GM21515 (cell line): ENCODE results near the gene CSAD.
"Not testable (repeated sequence)": the region's sequence is repeated elsewhere in the genome, so short reads cannot be mapped to it uniquely, and the experiment has no call there.

ENCODE experiments used
- ATAC-seq: cut with Tn5 transposase; IDR thresholded peaks from one replicate; pipeline ENCODE4 v1.9.1; 2021; ENCODE audit not compliant: unreplicated experiment

CSAD gene

DNA sequence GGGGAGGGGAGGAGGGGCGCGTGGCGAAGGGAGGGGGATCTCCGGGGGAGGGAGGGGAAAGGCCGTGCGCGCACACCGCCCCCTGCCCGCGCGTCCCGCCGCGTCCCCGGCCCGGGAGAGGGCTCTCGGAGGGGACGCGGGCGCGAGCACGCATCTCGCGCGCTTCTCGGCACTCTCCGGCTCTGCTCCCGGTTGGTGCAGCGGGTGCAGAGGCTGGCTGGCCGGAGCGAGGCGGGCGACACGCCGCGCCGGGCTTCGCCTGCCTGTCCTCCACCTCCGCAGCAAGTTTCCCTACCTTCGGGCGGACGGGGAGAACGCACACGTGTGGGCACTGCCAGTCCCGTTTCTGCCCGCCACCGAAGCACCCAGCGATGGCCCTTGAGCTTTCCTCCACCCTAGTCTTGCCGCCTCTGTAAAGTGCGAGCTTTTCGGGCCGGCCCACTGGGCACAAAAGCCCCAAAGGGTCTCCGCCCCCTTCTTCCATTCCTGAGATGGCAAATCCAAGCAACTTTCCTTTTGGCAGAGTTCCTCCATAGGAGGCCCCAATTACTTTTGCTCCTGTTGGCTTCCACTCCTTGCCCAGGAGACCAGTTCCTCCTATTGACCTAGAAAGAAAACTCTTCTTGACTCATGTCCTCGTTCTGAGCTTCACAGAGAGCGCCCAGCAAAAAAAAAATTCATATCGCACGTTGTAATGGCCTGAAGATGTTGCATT lies 363 bp upstream of the CSAD start:
- peak; percentile 49 for ATAC-seq

DNA sequence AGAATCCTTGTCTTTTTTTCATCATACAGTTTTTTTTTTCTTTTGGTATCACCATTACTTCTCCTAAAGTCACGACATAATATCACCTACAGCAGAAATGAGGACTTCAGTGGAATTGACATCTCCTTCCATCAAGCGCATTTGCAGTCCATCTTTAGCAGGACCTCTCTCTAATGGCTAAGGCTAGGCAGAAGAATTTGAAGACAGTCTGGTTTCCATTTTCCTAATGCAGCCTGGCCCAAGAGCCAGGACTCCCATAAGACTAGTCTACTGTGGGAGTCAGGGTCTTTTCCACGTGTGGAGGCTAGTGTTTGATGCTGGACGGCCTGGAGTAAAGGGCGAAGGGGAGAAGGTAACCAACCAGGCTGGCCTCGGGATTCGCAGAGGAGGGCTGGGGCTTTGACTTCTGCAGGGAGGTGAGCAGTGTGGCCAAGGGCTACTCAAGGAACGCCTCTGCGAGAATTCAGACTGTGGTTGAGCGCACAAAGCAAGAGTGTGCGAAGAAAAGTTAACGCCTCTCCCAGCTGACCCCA lies 972 bp downstream of the CSAD start:
- ATAC-seq: peak; percentile 15

DNA sequence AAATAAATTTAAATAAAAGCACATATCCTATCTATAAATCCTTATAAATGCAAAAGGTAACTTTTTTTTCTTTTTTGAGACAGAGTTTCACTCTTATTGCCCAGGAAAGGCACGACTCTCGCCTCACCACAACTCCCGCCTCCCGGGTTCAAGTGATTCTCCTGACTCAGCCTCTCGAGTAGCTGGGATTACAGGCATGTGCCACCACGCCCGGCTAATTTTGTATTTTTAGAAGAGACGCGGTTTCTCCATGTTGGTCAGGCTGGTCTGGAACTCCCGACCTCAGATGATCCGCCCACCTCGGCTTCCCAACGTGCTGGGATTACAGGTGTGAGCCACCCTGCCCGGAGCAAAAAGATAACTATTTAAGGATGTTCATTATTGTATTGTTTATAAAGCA lies 1.9 kb downstream of the CSAD start:
- ATAC-seq: not testable (repeated sequence)

DNA sequence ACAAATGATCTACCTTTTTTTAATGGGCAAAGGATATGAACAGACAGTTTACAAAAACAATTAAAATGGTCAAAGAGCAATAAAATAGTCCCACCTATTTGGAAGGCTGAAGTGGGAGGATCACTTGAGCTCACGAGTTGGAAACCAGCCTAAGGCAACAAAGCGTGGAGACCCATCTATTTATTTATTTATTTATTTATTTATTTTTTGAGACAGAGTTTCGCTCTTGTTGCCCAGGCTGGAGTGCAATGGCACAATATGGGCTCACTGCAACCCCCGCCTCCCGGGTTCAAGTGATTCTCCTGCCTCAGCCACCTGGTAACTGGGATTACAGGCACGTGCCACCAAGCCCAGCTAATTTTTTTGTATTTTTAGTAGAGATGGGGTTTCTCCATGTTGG lies 3.3 kb downstream of the CSAD start:
- not testable (repeated sequence) for ATAC-seq

DNA sequence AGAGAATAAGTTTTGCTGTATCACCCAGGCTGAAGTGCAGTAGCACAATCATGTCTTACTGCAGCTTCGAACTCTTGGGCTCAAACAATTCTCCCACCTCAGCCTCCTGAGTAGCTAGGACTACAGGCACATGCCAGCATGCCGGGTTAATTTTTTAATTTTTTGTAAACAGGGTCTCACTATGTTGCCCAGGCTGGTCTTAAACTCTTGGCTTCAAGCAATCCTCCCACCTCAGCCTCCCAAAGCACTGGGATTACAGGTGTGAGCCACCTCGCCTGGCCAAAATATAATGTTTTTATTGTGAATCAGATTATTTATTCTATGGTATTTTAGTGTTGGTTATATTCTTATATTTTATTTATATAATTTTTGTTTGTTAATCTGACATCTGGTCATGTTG lies 4.0 kb downstream of the CSAD start:
- no peak for ATAC-seq

DNA sequence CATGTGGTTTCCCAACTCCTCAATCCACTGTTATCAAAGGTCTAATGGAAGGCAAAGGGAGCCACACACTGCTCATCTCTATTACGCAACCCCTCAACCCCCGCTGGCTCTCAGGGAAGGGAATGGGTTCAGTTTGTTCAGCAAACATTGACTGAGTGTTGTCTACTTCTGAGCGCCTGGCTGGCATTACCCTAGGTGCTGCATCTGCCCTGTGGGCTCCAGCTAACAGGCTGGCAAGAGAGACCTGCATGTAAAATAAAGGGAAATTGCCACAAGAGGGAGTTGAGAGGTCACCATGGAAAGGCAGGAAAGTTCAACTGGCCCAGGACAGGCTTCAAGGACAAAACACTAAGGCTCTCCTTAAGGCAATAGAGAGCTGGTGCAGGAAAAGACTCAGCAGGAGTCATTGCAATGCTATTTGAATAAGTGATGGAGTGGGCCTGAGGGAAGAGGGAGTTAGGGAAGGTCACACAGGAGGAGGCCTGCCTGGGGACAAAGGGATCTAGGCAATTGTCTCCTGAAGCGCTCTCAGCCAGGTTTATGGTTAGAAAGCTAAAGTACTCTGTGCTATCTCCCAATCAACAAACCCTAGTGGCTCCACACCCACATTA lies 5.7 kb downstream of the CSAD start:
- no peak for ATAC-seq

DNA sequence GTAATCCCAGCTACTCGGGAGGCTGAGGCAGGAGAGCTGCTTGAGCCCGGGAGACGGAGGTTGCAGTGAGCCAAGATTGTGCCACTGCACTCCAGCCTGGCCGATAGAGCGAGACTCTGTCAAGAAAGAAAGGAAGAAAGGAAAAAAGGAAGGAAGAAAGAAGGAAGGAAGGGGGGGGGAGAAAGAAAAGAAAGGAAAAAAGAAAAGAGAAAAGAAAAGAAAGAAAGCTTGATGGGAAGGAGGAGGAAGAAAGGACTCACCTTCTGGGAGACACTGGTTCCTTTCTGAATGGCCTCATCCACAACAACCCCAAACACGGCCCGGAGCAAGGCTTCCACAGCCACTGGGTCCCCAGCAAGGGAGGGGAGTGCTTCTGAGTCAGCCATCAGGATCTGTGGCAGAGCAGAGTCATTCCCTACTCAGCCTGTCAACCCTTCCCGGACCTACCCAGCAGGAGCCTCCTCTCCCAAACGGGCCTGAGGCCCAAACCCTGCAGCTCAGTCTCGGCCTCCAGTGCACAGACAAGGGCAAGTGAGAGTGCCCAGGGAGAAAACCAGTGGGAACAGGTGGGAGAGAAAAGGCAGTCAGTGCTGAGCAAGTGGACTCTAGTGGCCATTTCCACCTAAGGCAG lies 7.5 kb downstream of the CSAD start:
- ATAC-seq: no peak

DNA sequence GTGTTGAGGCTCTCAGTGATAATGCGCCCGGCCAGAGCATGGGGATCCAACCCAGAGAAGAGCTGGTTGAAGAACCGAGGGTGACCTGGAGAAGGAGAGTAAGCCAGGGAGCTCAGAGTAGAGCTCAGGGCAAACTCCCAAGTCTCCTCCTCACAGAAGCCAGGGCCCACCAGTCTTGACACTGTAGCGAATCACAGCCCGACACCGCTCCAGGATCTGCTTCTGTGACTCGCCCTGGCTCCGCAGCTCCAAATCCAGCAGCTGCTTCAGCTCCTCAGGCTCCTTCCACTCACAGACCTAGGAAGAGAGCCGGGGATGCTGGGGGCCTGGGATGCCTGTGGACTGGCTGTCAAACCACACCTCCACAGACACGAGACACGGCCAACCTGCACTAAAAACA lies 8.4 kb downstream of the CSAD start:
- no peak for ATAC-seq

DNA sequence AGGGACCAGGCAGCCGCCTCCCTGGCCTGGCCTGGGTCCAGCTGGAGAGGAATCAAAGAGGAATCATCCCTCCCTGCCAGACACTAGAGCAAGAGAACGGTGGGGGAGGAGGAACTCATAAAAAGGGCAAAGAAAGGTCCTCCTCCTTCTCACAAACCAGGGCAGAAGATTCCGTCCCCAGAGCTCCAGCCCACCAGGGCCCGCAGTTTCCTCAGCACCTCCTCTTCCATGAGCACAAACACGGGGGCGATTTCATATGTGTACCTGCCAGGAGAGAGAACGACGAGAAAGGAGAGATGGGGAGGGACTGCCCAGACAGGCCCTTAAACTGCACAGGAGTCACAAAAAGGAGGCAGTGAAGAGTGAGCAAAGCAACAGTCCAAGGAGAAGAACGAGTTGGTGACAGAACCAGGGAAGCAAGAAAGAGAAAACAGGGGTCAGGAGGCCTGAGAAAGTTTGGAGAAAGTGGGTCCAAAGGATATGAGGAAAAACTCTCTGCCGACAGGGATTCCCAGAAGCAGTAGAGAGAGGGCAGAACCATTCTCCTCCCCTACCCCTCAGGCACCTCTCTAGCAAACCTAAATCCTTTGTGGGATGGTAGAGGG lies 8.9 kb downstream of the CSAD start:
- ATAC-seq: no peak

DNA sequence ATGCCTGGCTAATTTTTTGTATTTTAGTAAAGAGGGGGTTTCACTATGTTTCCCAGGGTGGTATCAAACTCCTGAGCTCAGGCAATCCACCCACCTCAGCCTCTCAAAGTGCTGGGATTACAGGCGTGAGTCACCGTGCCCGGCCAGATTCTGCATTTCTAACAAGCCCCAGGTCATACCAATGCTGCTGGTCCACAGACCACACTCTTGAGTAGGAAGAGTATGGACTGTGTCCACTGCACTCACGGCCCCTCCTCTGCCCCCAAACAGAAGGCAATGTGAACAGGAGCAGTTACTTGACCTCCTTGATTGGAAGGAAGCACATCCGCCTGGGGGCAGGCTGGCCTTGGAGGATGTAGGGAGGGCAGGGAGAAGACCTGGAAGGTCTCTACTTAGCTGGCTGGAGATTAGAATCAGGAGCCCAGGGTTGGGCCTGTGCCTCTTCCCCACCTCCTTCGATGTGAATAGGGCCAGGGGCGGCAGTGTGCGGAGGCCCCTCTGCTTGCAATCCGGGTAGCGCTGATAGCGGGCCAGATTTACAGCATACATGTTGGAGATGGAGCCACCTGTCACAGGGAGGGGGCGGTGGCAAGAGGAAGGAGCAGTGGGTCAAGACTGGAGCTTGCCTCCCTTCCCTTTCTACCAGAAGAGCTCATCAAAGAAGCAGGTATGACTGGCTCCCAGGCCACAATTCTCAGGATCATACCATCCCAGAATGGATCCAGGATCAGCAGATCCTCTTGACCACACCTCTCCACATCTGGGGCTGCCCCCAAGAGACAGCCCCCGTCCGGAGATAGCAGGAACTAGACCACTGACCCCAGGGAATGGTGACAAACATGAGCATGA lies 9.6 kb downstream of the CSAD start:
- no peak for ATAC-seq

DNA sequence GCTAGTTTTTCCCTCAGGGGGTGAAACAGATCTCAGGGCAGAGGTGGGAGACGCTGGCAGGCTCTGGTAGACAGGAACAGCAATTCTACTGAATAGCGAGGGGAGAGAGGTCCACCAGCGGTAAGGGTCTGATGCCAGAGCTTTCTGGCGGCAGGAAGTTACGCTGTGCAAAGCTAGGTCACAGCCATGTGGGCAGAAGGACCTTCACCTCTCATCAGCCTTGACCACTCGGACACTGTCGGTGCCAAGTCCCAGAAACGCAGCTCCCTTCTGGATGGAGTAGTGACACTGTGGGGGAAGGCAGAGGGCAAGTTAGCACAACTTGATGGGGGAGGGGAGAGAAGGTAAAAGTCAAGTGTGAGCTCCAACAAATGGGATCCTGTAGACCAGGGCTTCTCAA lies 10.5 kb downstream of the CSAD start:
- no peak for ATAC-seq

DNA sequence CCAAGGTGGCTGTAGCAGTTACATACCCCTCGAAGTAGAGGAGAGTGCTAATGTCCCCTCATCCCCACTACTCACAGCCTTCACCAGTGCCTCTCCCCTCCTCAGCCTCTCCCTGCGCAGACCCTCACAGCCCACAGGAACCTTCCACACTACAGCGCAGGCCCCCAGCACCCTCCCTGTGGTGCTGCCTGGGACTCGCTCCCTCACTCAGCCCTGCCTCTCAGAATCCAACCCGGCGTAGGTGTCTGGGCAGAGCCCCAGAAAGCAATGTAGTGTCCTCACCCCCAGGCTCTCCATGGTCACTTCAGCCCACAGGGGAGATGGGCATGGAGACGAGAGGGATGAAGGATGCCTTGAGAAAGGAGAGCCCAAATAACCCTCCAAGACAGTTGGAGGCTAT lies 11.1 kb downstream of the CSAD start:
- no peak for ATAC-seq

DNA sequence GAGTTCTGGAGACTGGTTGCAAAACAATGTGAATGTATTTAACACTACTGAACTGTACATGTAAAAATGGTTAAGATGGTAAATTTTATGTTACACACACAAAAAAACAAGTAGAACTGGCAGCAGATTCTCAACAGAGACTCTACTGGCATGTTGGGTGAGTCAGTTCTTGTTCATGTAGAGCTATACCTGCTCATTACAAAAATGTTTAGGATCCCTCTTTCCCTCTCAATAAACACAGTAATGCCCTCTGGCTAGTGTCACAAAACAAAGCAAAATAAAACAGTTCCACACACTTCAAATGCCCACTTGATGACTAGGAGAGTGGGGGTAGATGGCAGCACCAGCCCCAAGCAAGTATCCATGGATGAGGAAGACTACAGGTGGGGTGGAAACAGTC lies 13.9 kb downstream of the CSAD start:
- no peak for ATAC-seq

DNA sequence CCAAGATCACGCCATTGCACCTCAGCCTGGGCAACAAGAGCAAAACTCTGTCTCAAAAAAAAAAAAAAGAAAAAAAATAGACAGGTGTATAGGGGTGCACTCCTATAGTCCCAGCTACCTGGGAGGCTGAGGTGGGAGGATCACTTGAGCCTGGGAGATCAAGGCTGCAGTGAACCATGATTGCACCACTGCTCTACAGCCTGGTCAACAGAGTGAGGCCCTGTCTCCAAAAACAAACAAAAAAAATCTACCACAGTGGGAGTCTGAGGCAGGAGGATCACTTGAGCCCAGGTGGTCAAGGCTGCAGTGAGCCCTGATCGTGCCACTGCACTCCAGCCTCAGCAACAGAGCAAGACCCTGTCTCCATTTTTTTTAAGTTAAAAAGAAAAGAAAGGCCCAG lies 17.7 kb downstream of the CSAD start:
- ATAC-seq: not testable (repeated sequence)

DNA sequence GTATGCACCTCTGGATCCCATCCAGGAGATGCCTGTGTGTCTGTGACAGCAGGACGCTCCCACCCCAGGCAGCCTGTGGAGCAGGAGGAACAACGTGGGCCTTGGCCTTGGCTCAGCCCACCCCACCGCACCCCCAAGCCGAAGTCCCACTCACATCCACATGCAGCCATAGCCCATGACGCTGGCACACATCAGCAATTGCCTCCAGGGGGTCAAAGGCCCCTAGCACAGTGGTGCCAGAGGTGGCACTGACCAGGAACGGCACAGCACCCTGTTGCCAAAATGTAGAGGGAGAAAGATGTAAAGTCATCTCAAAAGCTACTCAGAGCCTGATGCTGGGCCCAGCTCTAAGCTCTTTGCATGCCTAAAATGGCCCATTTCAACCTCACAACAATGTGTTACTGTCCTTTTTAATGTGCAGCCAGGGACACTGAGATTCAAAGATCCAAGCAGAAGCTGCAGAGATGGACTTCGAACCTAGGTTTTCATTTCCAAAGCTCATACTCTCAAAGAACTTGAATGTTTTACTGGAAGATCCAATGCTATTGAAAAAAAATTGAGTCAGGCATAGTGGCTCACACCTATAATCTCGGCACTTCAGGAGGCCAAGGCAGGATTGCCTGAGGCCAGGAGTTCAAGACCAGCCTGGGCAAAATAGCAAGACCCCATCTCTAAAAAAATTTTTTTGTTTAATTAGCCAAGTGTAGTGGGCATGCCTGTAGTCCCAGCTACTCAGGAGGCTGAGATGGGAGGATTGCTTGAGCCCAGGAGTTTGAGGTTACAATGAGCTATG lies 19.4 kb downstream of the CSAD start:
- no peak for ATAC-seq

DNA sequence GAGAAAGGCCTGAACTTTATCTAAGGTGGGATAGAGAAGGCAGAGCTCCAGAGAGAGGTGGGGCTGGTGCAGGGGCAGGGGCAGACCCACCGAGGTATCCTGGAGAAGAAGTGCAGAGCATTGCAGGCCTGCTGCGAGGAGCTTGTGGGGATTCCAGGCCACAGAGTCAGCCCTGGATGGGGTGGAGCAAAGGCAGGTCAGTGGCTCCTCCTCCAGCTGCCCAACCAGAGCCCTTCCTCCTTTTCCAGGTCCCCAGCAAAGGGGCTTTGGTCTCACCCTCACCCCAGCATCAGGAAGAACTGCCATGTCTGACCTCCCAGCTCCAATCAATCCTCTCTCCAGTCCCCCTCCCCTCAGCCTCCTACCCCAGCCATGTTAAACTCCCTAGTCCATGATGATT lies 20.1 kb downstream of the CSAD start:
- ATAC-seq: no peak

DNA sequence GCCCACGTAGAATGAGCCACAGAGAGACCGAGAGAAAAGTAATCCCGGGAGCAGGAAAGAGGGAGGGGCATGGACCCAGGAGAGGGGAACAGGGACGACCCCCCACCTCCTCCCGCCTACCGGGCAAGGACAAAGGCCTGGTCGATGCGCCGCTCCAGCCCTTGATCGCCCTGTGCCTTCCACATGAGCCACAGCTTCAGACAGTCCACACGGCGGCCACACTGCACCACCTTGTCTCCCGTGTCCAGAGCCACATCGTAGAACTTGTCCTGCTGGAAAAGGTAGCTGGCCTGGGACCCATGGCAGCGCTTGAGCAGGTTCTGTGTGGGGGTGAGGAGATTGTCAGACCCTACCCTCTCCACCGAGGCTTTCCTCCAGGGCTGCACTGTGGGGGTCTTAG lies 20.7 kb downstream of the CSAD start:
- no peak for ATAC-seq

DNA sequence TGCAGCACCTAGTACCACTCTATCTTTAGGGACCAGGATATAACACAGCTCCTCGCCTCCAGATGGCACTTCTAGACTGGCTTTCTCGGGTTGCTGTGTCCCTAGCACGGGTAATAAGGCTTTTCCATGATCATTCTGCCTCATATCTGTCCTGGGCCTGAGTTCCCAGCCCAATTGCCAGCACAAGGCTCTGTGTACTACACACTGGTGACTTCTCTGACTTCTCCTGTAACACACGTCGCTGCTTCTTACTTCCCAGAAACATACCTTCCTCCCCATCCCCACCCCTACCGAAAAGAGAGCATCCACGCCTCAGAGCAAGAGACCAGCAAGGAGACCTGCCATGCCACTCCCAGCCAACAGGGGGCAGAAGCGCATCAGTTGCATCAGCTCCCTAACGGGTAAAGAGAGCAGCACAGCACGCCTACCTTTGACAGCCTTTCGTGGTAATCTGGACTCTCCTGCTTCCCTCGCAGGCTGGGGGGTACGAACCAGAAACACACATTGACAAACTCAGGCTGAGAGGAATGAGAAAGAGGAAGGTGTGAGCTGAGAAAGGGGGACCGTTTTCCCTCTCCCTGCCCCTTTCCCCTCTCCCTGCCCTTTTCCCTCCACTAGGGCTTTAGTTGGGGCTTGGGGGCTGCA lies 21.4 kb downstream of the CSAD start:
- ATAC-seq: peak; percentile 64

DNA sequence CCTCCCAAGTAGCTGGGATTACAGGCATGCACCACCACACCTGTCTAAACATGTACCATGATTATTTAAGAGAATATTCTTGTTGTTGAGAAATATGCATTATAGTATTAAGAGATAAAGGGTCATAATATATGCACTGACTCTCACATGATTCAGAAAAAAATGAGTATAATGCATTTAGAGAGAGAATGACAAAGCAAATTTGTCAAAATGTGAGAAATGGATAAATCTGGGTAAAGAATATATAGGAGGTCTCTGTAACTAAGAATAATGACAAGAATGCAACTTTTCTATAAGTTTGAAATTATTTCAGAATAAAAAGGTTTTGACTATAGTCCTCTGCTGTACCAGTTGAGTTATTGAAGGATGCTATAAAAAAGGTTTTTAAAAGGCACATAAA lies 28.3 kb downstream of the CSAD start:
- no peak for ATAC-seq

DNA sequence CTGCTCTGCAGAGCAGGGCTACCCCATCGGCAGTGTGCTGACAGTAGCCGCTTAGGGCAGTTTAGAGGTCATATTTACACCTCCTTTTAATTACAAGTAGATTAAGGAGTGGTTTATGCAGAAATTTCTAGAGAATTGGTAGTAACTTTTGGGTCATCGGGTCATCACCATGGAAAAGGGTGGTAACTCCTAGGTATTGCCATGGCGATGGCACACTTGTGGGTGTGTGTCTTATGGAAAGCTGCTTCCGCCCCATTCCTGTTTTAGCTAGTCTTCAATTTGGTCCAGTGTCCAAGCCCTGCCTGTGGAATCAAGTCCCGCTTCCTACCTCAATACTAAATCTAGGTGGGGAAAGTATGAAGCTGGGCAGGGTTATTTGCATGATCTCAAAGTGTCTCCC lies 29.7 kb downstream of the CSAD start:
- no peak for ATAC-seq
